HG03175 (cell line): Measurements from ENCODE around the gene ST6GAL1.
A peak's percentile ranks its signal among the peaks of the same experiment; 100 is the strongest.

ENCODE experiments used
- ATAC-seq: cut with Tn5 transposase; IDR thresholded peaks from one replicate; pipeline ENCODE4 v1.9.1; 2021; ENCODE audit warnings: mild to moderate bottlenecking, moderate library complexity; ENCODE audit not compliant: unreplicated experiment

The ST6GAL1 gene

DNA sequence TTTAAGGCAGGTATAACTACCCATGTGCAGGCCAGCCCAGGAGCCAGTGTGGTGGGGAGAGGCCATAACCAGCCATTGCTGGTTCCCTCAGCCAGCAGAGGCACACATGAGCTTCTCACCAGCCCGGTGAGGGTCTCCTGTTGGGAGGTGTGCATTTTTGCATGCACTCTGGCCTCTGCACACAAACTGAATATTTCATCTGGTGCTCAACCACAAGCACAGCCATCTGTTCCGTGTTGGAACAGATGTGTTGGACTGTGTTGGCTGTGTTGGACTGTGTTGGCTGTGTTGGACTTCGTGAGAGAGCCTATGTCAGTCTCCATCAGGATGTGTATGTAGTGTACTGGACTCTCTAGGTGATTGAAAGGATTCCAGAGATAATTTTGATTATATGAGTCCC lies 141.8 kb downstream of the ST6GAL1 start:
- ATAC-seq: no peak

DNA sequence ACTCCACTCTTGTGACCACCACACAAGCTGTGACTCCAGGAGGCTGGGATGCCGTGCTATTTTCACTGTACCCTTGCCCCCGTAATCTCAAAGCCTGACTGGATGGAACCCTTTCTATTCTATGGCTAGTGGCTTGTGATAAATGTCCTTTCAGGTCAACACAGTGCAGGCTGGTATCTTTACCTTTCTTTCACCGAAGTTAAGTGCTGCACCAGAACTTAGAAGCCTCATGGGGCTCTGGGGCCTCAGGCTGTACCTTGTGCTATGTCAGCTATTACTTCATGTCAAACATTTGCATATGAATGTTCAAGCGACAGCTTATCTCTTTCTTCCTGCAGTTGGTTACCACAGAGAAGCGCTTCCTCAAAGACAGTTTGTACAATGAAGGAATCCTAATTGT lies 142.2 kb downstream of the ST6GAL1 start:
- no peak for ATAC-seq

DNA sequence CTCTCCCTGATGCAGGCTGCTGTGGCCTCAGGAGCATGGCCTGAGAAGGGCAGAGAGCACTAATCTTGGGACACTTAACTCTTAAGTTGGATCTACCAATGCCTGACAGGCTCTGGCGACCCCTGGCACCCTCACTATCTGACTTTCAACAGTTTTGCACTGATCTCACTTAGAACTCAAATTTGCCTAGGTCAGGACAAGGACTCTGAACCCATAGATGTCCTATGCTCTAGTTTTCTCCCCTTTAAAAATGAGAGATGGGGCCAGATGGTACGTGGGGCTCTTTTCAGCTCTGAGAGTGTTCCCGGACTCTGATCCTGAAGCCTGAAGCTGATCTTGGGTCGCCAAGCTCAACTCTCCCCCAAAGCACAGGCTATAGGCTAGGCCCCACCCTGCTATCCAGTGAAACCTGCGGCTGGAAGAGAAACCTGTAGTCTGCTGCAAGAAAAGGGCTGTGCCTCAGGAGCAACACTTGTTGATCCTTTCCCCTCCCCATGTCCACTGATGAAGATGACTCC lies 143.3 kb downstream of the ST6GAL1 start:
- no peak for ATAC-seq

DNA sequence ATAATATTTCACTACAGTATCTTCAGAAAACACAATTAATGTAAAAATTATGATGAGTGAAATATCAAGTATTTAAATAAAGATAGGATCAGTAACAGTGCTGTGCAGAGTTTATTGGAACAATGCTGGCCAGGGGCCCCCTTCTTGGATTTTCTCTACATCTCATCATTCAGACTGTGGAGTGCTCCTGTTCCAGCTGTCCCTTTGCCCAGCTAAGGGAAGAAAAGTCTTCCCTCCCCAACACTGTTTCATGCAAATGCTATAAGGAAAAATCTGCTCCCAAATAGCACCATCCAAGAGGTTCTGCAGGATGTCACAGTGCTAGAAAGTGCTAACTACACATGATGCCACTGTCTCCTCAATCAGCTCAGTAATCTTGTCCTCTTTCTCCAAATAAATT lies 144.5 kb downstream of the ST6GAL1 start:
- no peak for ATAC-seq

DNA sequence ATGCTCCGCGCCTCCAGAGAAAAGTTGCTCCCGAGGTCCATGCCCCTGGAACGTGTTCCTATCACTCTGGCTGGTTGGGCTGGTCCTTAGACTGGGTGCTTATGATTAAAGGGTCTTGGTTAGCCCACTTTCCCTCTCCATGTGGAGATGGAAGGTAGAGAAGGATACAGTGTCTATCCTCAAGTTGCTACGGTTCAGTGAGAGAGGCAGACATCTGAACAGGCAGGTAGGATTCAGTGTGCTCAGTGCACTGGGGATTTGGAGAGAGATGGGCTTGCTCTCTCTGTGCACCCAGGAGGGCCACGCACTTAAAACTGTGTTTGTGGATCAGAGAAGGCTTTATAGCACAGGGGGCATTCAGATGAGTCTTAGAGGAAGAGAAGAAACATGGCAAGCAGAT lies 146.0 kb downstream of the ST6GAL1 start:
- ATAC-seq: no peak

DNA sequence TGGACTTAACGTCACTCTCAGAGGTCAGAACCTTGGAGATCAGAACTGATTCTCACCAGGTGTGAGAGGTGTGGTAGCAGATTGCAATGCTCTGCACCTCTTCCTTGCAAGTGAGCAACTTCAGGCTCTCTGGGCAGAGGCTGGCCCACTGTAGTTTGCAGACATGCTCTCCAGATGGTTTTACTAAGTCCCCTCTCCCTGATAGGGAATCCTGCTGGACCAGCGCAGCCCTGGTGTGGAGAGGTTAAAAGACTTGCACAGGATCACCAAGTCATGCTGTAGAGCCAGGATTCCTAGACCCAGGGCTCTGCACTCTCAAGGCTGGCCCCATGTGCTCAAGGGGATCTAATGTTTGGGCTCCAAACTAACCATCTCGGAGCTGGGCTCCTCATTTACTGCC lies 146.8 kb downstream of the ST6GAL1 start:
- ATAC-seq: no peak

DNA sequence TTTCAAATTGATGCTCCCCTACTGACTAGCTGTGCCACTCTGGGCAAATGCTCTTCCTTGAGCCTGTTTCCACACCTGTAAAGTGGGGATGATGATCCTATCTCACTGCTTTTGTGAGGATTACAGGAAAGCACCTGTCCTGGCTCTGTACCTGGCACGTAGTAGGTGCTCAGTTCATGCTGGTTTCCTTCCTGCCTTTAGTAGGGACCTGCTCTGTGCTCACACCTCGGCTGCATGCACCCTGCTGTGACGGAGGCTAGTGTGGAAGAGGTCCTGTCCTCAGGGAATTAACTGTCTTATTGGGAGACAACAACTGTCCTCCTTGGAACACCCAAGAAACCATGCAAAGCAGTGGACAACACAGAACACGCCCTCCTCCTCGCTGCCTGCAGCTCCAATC lies 147.2 kb downstream of the ST6GAL1 start:
- ATAC-seq: no peak

DNA sequence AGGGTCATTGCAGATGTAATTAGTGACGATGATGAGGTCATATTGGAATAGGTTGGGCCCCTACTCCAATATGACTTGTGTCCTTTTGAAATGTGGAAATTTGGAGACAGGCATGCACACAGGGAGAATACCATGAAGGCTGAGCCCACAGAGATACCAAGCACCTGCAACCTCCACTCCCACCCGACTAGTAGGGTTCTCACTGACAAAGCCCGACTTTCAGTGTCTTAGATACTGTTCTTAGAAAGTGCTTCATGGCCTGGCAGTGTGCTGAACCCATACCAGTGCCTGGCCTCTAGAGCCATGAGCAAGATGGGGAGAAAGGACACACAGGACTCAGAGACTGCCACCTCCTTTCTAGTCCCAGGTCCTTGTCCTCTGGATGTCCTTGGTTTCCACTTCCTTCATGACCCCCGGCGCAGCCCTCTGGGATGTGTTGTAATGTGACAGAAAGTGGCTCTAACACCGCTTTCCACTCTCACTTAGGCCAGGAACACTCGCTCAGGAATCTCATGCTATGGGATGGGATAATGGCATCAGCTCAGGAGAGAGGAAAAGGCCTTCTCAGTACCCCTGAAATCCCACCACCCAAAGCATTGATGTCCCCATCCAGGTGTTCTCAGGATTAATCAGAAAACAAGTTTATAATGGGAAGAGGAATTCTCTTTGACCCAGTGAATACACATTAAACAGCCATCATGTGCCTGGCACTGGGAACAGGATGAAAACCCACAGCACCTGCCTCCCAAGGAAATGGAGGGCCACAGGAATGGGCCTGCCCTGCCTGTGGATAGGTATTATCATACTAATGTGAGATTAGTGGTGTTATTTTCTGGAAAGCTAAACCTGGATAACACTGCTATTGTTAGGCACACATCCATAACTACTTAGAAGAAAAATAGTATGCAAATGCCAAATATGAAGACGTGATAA lies 149.0 kb downstream of the ST6GAL1 start:
- no peak for ATAC-seq

DNA sequence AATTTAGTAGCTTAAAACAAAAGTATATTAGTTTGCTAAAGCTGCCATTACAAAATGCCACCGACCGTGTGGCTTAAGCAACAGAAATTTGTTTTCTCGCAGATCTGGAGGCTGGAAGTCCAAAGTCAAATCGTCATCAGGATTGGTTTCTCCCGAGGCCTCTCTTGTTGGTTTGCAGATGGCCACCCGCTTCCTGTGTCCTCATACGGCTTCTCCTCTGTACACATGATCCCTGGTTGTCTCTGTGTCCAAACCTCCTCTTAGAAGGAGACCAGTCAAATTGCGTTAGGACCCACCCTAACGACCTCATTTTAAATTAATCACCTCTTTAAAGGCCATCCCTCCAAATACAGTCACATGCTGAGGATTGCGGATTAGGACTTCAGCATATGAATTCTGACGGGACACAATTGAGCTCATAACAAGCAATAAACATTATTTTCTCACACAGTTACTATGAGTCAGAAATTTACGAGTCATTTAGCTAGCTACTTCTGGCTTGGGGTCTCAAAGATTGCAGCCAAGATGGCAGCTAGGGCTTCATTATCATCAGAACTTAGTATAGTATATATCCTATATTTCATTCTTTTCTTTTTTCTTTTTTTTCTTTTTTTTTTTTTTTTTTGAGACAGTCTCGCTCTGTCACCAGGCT lies 150.6 kb downstream of the ST6GAL1 start:
- no peak for ATAC-seq

DNA sequence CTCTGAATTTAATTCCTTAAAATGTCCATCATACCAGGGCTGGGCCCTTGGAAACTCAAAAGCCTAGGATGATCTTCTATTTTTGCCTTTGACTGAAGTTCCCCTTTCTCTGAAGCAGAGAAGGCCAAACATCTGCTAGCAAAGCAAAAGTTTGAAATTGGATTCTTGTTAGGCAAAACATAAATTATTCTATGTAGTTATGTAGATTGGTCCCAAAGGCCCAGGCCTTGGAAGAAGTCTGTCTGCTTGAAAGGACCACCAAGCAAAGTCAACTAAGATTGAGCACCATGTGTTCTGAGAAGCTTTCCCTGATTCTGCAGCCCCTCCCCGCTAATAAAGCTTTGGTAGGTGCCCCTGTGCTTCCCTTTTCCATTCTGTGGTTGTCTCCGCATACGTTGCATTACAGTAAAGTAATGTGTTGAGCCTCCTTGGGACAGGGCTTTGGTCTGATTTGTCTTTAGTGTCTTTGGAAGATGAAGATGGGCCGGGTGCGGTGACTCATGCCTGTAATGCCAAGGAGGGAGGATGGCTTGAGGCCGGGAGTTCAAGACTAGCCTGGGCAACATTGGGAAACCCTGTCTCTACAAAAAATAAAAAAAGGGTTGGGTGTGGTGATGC lies 152.5 kb downstream of the ST6GAL1 start:
- ATAC-seq: no peak

DNA sequence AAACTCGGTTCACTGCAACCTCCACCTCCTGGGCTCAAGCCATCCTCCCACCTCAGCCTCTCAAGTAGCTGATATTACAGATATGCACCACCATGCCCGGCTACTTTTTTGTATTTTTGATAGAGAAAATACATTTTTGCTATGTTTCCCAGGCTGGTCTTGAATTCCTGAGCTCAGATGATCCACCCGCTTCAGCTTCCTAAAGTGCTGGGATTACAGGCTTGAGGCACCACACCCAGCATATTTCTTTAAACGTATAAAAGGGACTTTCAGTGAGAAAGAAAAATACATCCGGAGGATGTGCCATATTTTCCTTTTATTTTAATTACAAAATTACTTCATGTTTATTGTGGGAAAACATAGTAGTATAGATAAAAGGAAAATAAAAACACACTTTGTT lies 153.8 kb downstream of the ST6GAL1 start:
- ATAC-seq: no peak

DNA sequence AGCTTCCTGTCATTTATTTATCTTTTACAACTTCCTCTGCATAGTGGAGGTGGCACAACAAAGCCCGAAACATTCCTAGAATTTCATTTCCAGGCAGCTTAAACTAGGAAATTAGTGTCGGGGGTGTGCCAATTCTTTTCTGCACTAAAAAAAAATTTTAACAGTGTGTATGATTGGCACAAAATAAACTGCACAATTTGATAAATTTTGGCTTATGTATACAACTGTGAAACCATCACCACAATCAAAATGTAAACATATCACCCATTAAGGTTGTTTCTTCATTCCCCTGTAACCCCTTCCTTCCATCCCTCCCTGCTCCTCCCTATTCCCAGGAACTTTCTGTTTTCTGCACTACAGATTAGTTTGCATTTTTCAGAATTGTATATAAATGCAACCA lies 154.3 kb downstream of the ST6GAL1 start:
- no peak for ATAC-seq

DNA sequence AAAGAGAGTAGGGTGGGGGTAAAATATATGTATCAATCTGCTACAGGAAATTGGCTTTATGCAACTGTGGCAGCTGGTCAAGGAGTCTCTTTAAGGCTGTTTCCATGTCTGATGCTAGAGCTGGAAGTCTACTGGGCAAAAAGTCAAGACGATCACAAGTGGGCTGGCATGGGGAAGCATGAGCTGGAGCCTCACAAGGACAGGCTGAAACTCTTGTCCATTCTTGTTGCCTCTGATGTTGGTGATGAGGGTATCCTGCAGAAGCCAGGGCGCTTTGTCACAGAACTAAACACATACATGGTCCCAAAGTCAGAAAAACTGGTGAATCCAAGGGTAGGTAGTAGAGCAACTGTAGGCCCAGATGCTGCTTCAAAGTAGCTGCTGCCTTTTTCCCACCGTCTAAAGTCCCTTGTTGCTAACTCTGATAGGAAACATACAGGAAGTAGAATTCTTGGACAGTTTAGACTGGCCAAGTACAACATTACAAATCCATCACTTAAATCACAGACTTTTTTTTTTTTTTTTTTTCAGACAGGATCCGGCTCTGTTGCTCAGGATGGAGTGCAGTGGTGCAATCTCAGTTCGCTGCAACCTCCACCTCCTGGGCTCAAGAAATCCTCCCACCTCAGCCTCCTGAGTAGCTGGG lies 154.8 kb downstream of the ST6GAL1 start:
- no peak for ATAC-seq

DNA sequence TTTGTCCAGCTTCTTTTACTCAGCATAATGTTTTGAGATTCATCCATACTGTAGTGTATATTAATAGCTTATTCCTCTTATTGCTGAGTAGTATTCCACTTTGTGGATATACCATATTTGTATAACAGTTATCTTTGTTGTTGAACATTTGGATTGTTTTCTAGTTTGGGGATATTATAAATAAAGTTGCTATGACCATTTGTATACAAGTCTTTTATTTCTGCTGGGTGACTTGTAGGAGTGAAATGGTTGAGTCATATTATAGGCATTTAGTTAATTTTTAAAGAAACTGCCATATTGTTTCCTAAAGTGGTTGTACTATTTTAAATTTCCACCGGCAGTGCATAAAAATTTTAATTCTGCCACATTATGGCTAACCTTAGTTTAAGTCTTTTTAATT lies 155.6 kb downstream of the ST6GAL1 start:
- ATAC-seq: no peak

DNA sequence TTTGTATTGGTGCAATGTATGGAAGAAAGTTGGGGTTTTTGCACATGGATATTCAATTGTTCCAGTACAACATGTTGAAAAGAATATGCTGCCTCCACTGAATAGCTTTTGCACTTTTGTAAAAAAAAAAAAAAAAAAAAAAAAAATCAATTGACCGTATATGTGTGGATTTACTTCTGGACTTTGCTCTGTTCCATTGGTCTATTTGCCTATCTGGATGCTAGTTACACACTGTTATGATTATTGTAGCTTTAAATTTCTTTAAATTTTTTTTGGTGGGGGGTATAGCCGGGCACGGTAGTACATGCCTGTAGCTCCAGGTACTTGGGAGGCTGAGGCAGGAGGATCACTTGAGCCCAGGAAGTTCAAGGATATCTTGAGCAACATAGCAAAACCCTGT lies 156.5 kb downstream of the ST6GAL1 start:
- no peak for ATAC-seq

DNA sequence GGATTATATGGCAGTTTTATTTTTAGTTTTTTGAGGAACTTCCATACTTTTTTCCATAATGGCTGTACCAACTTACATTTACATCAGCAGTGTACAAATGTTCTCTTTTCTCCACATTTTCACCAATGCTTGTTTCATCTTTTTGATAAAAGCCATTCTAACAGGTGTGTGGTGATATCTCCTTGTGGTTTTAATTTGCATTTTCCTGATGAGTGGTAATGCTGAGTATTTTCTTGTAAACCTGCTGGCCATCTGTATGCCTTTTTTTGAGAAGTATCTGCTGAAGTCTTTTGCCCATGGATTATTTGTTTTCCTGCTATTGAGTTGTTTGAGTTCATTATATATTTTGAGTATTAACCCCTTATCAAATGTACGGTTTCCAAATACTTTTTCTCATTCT lies 158.4 kb downstream of the ST6GAL1 start:
- no peak for ATAC-seq

DNA sequence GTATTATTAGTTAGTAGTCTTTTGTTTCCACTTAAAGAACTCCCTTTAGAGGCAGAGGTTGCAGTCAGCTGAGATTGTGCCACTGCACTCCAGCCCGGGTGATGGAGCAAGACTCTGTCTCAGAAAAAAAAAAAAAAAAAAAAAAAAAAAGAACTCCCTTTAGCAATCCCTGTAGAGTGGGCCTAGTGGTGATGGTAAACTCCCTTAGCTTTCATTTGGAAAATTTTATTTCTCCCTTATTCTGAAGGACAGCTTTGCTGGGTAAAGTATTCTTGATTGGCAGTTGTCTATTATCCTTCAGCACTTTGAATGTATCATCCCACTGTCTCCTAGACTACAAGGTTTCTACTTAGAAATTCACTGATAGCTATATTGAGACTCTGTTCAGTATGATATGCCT lies 163.0 kb downstream of the ST6GAL1 start:
- no peak for ATAC-seq

DNA sequence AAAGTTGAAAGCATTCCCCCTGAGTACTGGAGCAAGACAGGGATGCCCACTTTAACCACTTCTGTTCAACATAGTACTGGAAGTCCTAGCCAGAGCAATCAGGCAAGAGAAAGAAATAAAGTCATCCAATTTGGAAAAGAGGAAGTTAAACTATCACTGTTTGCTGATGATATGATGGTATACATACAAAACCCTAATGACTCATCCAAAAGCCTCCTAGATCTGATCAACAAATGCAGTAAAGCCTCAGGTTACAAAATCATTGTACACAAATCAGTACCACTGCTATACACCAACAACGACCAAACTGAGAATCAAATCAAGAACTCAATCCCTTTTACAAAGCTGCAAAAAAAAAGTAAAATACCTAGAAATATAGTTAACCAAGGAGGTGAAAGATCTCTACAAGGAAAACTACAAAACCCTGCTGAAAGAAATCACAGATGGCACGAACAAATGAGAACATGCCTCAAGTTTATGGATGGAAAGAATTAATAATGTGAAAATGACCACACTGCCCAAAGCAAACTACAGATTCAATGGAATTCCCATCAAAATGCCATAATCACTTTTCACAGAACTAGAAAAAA lies 168.7 kb downstream of the ST6GAL1 start:
- ATAC-seq: peak; percentile 51

DNA sequence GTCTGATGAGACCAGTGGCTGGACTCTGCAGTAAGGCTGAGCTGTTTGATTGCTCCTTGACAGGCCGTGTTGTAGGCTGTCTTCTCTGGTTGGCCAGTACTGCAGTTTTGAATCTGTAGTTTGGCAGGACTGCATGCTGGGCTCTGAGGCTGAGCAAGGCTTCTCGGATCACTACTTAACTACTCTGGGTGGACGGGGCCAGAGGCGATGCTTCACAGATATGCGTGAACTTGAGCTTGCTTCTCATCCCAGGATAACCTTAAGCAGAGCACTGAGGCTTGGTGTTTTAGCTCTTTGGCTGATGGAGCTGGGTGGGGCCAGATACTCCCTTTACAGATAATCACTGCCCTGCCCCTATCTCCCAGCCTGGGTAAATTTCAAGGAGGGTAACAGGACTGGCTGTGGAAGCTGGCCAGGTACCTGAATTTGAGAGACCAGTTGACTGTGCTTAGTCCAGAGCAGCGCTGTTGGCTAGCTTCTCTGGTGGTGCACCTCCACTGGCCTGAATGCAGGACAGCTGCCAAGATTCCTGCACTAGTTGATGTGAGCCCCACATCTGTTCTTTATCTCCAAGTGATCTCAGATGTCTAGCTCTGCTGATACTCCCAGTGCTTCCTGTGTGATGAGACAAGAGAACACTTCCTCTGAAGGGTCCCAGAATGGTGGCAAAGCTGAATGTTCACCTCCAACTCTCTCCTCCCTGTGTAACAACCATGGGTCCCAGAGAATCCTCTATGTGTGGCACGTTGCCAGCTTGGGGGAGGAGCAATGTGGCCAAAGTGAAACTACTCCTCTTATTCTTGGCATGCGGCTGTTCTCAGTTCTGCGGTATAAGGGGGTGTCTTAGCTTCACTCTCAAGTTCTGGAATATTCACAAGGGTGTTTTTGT lies 171.1 kb downstream of the ST6GAL1 start:
- peak; percentile 51 for ATAC-seq

DNA sequence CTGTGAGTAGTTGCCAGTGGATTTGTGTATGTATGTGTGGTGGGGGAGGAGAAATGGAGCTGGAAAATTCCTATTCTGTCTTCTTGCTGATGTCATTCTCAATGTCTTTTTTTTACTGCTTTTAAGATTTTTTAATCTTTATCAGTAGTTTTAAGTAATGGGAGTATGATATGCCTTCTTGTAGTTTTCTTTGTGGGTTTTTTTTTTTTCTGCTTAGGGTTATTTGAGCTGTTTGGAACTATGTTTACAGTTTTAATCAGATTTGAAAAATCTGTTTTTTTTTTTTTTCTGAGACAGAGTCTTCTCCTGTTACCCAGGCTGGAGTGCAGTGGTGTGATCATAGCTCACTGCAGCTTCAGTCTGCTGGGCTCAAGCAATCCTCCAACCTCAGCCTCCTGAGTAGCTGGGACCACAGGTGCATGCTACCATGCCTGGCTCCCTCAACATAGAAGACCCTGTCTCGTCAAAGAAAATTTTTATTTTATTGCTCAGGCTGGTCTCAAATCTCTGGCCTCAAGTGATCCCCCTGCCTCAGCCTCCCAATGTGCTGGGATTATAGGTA lies 171.8 kb downstream of the ST6GAL1 start:
- no peak for ATAC-seq
